Astrocyte (in vitro differentiated cells and primary cell): Measurements from ENCODE around the gene MYRIP. TPM values are rescaled to one million over a fixed set of nuclear protein-coding genes. Genes with fewer than 3 reads are reported as not detected.

Experiments
- DNase-seq: peaks from one replicate; pipeline ENCODE4 v3.0.0-alpha.2; 2010; ENCODE audit warnings: low read depth
- FAIRE-seq: peaks from 2 replicates; lab custom pipeline; 2011; peaks lifted over from hg19 to GRCh38; lab: Jason Lieb, UNC
- H2AFZ ChIP-seq: 2 replicates; pipeline ENCODE4 v1.6.0; 2012; ENCODE audit warnings: low read depth, low read length, inconsistent platforms
- H3K27ac ChIP-seq: 2 replicates; pipeline ENCODE4 v1.5.1; 2011; ENCODE audit warnings: low read depth, low read length, inconsistent platforms
- H3K27me3 ChIP-seq: 2 replicates; pipeline ENCODE4 v1.6.0; 2011; ENCODE audit warnings: low read length, inconsistent platforms; ENCODE audit not compliant: insufficient read depth
- H3K36me3 ChIP-seq: 2 replicates; pipeline ENCODE4 v1.5.1; 2011; ENCODE audit warnings: low read length, inconsistent platforms; ENCODE audit not compliant: insufficient read depth
- H3K4me1 ChIP-seq: 2 replicates; pipeline ENCODE4 v1.5.1; 2011; ENCODE audit warnings: low read length, inconsistent platforms; ENCODE audit not compliant: insufficient read depth
- H3K4me2 ChIP-seq: 2 replicates; pipeline ENCODE4 v1.6.0; 2012; ENCODE audit warnings: low read length, inconsistent platforms
- H3K4me3 ChIP-seq: 2 replicates; pipeline ENCODE4 v1.5.1; 2011; ENCODE audit warnings: low read depth, mild to moderate bottlenecking, low read length, inconsistent platforms; ENCODE audit not compliant: insufficient read depth
- H3K79me2 ChIP-seq: 2 replicates; pipeline ENCODE4 v1.6.0; 2012; ENCODE audit warnings: mild to moderate bottlenecking, low read length, inconsistent platforms; ENCODE audit not compliant: insufficient read depth
- H3K9ac ChIP-seq: 2 replicates; pipeline ENCODE4 v1.6.0; 2012; ENCODE audit warnings: mild to moderate bottlenecking, low read length, inconsistent platforms
- H3K9me3 ChIP-seq: 2 replicates; pipeline ENCODE4 v1.5.1; 2012; ENCODE audit warnings: low read depth, mild to moderate bottlenecking, low read length, inconsistent platforms; ENCODE audit not compliant: insufficient read depth
- H4K20me1 ChIP-seq: 2 replicates; pipeline ENCODE4 v1.6.0; 2012; ENCODE audit warnings: low read length, inconsistent platforms; ENCODE audit not compliant: insufficient read depth
- H3K27ac Mint-ChIP-seq: one replicate; pipeline ENCODE4 v1.8.0; 2021; ENCODE audit warnings: mild to moderate bottlenecking, mixed read lengths; ENCODE audit not compliant: unreplicated experiment
- H3K27me3 Mint-ChIP-seq: one replicate; pipeline ENCODE4 v1.8.0; 2021; ENCODE audit warnings: low read depth, mixed read lengths; ENCODE audit not compliant: unreplicated experiment
- H3K36me3 Mint-ChIP-seq: one replicate; pipeline ENCODE4 v1.8.0; 2021; ENCODE audit warnings: low read depth, mixed read lengths; ENCODE audit not compliant: unreplicated experiment
- H3K4me1 Mint-ChIP-seq: one replicate; pipeline ENCODE4 v1.8.0; 2021; ENCODE audit warnings: low read depth, mixed read lengths; ENCODE audit not compliant: unreplicated experiment
- H3K4me3 Mint-ChIP-seq: one replicate; pipeline ENCODE4 v1.8.0; 2021; ENCODE audit warnings: mild to moderate bottlenecking, moderate library complexity, mixed read lengths; ENCODE audit not compliant: unreplicated experiment
- H3K9me3 Mint-ChIP-seq: one replicate; pipeline ENCODE4 v1.8.0; 2021; ENCODE audit warnings: mild to moderate bottlenecking, mixed read lengths; ENCODE audit not compliant: unreplicated experiment
- CTCF ChIP-seq: IDR thresholded peaks from 2 replicates; pipeline ENCODE4 v1.5.1; 2011; ENCODE audit warnings: low read depth, mild to moderate bottlenecking, inconsistent platforms, low read length, moderate library complexity; ENCODE audit not compliant: insufficient read depth
- EZH2 ChIP-seq: IDR thresholded peaks from 2 replicates; pipeline ENCODE4 v1.6.1; 2012; ENCODE audit warnings: mild to moderate bottlenecking, low read length, inconsistent platforms; ENCODE audit not compliant: insufficient read depth
- total RNA-seq: library from RNA; stranded (reverse); gene quantifications from 2 replicates; pipeline ENCODE4 v1.2.1, GENCODE V29; 2021

The MYRIP gene
- total RNA-seq, 1 donor from 2014 or later: 0.07 TPM

GRCh38 chr3:40124918-40125317 lies 315.5 kb downstream of the MYRIP start:
- DNase-seq: no peak
- H3K27ac Mint-ChIP-seq: no peak overlapping the region

DNA sequence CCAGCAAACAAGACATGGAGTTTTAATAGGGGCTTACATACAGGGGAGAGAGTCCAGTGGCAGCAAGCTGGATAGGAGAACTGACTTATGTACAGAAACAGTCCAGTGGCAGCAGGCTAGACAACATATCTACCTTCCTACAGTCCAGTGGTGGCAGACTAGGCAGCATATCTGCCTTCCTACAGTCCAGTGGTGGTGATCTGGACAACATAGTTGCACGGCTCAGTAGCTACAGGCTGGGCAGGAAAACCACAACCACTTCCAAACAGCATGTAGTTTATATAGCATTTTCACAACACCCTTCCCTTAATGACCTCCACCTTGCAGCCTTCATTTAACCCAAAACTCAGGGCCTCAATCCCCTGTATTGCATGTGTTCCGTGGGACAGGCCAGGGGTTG lies 318.8 kb downstream of the MYRIP start:
- H3K27ac ChIP-seq: no peak overlapping the region
- no peak overlapping the region for H3K4me2 ChIP-seq
- no peaks in the 10 kb centered on the region for H3K4me1 ChIP-seq
- H3K9me3 ChIP-seq: no peaks in the 10 kb centered on the region
- no peak for DNase-seq
- H3K36me3 Mint-ChIP-seq: no peaks in the 10 kb centered on the region
- H4K20me1 ChIP-seq: no peaks in the 10 kb centered on the region
- no peaks in the 10 kb centered on the region for H3K27me3 ChIP-seq
- H3K9me3 Mint-ChIP-seq: no peaks in the 10 kb centered on the region
- FAIRE-seq: no peak
- H3K27me3 Mint-ChIP-seq: peaks cover 7% of the 10 kb centered on the region
- no peak overlapping the region for H3K4me3 ChIP-seq
- no peak overlapping the region for H3K27ac Mint-ChIP-seq
- no peaks in the 10 kb centered on the region for H3K79me2 ChIP-seq
- TF ChIP-seq EZH2: no peak
- no peak for TF ChIP-seq CTCF
- no peak overlapping the region for H3K4me3 Mint-ChIP-seq
- H2AFZ ChIP-seq: no peak overlapping the region
- no peak overlapping the region for H3K9ac ChIP-seq
- H3K4me1 Mint-ChIP-seq: no peaks in the 10 kb centered on the region
- H3K36me3 ChIP-seq: no peaks in the 10 kb centered on the region

More at GRCh38 chr3:40124918-40125317, 315.5 kb downstream of the MYRIP start:
- no peaks in the 10 kb centered on the region for H3K9me3 ChIP-seq
- no peak for TF ChIP-seq EZH2
- no peak for TF ChIP-seq CTCF
- H3K27me3 Mint-ChIP-seq: peaks cover 7% of the 10 kb centered on the region
- no peaks in the 10 kb centered on the region for H3K36me3 ChIP-seq
- H3K27me3 ChIP-seq: no peaks in the 10 kb centered on the region
- no peaks in the 10 kb centered on the region for H3K36me3 Mint-ChIP-seq
- no peaks in the 10 kb centered on the region for H4K20me1 ChIP-seq
- no peak overlapping the region for H3K27ac ChIP-seq
- no peak for FAIRE-seq
- peaks cover 10% of the 10 kb centered on the region for H3K4me1 Mint-ChIP-seq
- H3K9me3 Mint-ChIP-seq: no peaks in the 10 kb centered on the region
- H3K9ac ChIP-seq: no peak overlapping the region
- no peak overlapping the region for H2AFZ ChIP-seq
- H3K4me2 ChIP-seq: no peak overlapping the region
- no peak overlapping the region for H3K4me3 ChIP-seq
- no peaks in the 10 kb centered on the region for H3K79me2 ChIP-seq
- H3K4me1 ChIP-seq: peaks cover 12% of the 10 kb centered on the region
- no peak overlapping the region for H3K4me3 Mint-ChIP-seq

DNA sequence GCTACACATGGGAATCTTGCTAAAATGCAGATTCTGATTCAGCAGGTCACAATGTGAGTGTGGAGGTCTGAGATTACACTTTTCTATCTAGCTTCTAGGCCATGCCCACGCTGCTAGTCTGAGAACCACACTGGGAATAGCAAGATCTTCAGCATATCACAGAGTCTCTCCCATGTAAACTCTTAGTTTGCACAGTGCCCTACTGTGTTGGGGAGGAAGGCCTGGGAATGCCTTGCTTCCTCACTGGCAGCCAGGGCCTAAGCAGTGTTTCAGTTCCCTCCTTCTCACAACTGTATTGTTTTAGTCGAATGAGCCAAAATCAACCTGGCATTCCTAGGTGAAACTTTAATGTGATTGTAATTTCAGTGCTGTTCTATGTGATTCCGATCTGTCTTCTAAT lies 320.1 kb downstream of the MYRIP start:
- H3K36me3 Mint-ChIP-seq: no peaks in the 10 kb centered on the region
- no peak overlapping the region for H3K4me3 ChIP-seq
- H3K9me3 ChIP-seq: no peaks in the 10 kb centered on the region
- H3K79me2 ChIP-seq: no peaks in the 10 kb centered on the region
- H3K9ac ChIP-seq: no peak overlapping the region
- no peak overlapping the region for H3K4me3 Mint-ChIP-seq
- DNase-seq (no peak), FAIRE-seq (no peak)
- H2AFZ ChIP-seq: no peak overlapping the region
- H3K27me3 Mint-ChIP-seq: peaks cover 1% of the 10 kb centered on the region
- no peaks in the 10 kb centered on the region for H3K4me1 ChIP-seq
- no peaks in the 10 kb centered on the region for H3K27me3 ChIP-seq
- TF ChIP-seq EZH2 (no peak), CTCF (no peak)
- H3K9me3 Mint-ChIP-seq: peaks cover 4% of the 10 kb centered on the region
- no peaks in the 10 kb centered on the region for H3K36me3 ChIP-seq
- H3K4me2 ChIP-seq: no peak overlapping the region
- H3K27ac Mint-ChIP-seq: no peak overlapping the region
- no peaks in the 10 kb centered on the region for H4K20me1 ChIP-seq
- H3K4me1 Mint-ChIP-seq: no peaks in the 10 kb centered on the region
- H3K27ac ChIP-seq: no peak overlapping the region
